ENCODE measurements around the gene ZMYND8. TPM values are rescaled to one million over a fixed set of nuclear protein-coding genes. Genes with fewer than 3 reads are reported as not detected.
A peak's percentile ranks its signal among the peaks of the same experiment; 100 is the strongest.

Gene ZMYND8
- total RNA-seq, 4 donors from 2014 or later, result 33.3 to 46.7 (median 39.2) TPM

DNA sequence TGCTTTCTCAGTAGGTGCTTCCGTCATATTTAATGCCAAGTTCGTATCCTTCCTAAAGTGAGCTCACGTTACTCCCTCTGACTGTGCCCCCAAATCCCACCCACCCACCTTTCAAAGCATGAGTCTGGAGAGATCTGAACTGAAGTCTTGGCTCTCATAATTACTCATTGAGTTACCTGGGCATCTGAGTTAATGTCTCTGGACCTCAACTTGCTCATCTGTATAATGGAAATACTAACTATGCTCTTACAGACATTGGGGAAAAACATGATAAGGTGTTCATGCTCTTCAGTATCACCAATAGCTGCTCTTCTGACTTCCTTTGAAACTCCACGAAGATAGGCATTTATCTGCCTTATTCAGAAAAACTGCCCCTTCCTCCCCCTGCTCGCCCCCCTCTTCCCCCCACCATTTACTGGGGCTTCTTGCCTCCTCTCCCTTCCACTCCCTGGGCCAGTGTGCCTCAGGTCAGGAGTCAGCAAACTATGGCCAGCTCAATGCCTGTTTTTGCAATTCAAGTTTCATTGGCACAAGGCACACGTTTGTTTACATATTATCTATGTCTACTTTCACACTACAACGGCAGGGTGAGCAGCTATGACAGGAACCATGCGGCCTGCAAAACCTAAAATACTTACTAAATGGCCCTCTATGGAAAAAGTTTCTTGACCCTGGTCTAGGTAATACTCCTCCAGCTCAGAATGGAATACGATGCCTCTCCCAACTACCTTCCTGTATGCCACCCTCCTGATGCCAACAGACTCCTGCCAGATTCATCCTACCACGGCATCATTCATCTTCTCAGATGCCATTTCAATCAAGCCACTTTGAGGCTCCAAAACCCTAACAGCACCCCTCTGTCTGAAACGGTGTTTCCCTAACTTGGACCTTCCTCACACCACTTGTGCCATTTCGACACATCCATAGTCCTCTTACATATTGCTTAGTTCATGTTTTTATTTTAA lies 138.7 kb downstream of the ZMYND8 start:
- TF ChIP-seq CTCF (IDR thresholded peaks at IDR 0.05; ENCODE audit: low read depth), result no peak

DNA sequence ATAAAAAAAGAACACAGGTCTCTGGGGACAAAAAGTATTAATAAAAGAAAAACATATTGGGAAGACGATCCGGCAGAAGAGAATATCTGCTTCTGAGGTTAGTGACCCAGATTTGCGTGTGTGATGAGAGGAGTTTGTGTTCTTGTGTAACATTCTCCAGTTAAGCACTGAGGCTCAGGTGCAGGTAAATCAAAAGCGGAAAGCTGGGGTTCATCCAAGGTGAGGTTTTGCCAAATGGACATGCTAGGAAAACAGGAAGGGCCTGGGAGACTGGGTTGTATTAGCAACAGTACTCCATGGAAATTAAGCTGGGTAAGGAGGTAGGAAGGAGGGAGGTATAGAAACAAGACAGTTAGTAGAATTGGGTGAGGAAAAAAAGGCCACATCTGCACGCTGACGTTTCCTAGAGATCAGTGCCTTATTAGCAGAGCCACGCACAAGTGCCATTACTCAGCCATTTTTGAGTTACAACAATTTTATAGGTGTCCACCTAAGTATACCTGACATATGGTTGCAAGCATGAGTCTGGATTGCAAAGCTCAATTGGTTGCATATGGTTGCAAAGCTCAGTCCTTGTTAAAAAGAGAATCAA lies 139.6 kb downstream of the ZMYND8 start:
- TF ChIP-seq CTCF (IDR thresholded peaks at IDR 0.05; ENCODE audit: low read depth), result peak; percentile 86

DNA sequence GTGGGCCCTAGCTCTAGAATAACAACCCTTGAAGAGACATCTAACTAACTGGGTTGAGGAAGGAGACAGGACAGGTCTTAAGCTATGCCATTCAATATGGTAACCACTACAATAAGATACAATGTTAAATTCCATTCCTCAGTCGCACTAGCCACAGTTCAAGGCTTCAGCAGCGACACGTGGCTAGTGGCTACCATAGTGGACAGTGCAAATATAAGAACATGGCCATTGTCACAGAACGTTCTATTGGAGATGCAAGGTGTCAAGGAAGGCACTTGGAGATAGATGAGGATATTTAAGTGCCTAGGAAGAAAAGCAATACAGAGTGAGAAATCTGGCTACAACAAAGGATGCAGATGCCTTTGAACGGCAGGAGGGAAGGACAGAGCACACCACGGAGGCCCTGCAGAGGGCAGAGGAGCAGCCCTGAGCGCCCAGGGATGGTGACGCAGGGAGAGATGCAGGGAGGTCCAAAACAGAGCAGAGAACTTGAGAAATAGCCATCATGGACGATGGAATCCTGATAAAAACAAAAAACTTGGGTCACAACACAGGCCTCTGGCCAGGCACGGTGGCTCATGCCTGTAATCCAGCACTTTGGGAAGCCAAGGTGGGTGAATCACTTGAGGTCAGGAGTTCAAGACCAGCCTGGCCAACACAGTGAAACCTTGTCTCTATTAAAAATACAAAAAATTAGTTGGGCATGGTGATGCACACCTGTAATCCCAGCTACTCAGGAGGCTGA lies 140.7 kb downstream of the ZMYND8 start:
- TF ChIP-seq CTCF (IDR thresholded peaks at IDR 0.05; ENCODE audit: low read depth), result no peak

- no peak for TF ChIP-seq CTCF (IDR thresholded peaks at IDR 0.05; ENCODE audit: low read depth)
Observed at GRCh38 chr20:47213966-47214365, 142.5 kb downstream of the ZMYND8 start.

- no peak for TF ChIP-seq CTCF (IDR thresholded peaks at IDR 0.05; ENCODE audit: low read depth)
Observed at GRCh38 chr20:47212606-47213207, 143.8 kb downstream of the ZMYND8 start.

- TF ChIP-seq CTCF (IDR thresholded peaks at IDR 0.05; ENCODE audit: low read depth), result no peak
Observed at GRCh38 chr20:47211036-47211435, 145.5 kb downstream of the ZMYND8 start.
